OCI-M2 (cell line): ENCODE measurements around the gene SFRP5.

Experiments used
- DNase-seq: peaks from one replicate; lab custom pipeline; 2025; ENCODE audit not compliant: unreplicated experiment; lab: John Stamatoyannopoulos, UW

Gene SFRP5

GRCh38 chr10:97785731-97786130, 13.9 kb upstream of the SFRP5 start:
- DNase-seq = no peak

GRCh38 chr10:97785231-97785630, 13.4 kb upstream of the SFRP5 start:
- no peak for DNase-seq

DNA sequence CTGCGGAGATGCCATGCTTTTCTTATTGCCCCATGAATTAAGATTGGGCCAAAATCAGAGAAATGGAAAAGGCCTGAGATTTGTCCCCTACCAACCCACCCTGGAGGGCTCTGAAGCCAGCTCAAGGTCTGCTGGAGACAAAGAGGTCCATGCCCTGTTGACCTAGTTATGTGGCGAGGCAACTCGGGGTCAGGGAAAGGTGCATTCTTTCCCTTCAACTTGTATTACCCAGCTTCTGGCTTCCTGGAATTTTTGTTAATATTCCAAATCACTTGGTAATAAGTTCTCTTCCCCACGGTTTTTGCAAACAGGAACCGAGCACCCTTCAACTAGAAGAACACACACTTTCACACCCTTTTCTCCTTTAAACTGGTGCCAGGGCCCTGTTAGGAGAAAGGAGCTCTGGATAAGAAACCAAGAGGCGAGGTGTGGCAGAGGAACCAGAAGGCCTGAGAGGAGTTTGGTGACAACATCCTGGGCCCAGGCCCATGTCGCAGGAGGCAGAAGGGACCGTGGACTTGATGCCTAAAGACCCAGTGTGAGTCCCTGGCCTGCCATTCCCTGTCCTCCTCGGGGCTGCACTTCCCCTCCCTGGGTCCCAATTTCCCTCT, 12.5 kb upstream of the SFRP5 start:
- DNase-seq = no peak

GRCh38 chr10:97782455-97783228, 10.8 kb upstream of the SFRP5 start:
- DNase-seq = no peak

GRCh38 chr10:97781618-97782331, 10.0 kb upstream of the SFRP5 start:
- no peak for DNase-seq

- no peak for DNase-seq
Observed at GRCh38 chr10:97780841-97781617, 9.2 kb upstream of the SFRP5 start.

- DNase-seq = no peak
Observed at GRCh38 chr10:97779975-97780374, 8.2 kb upstream of the SFRP5 start.

DNA sequence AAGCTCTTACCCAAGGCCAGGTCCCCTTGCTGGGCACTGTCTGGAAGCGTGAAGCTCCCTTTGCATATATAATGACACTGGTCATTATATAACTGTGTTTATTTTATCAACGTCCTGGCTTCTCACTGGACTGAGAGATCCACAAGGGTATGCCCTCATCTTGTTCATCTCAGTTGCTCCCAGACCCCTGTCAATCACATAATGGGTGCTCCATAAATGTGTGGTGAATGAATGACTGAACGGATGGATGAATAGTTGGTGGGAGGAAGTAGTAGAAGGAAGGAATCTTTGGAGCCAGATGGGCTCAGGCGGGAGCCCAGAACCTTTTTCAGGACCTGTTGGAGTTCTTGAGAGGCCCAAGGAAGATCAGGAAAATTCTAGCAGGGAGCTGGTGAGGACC, 7.7 kb upstream of the SFRP5 start:
- DNase-seq = no peak

- DNase-seq = no peak
Observed at GRCh38 chr10:97778452-97779302, 6.9 kb upstream of the SFRP5 start.

DNA sequence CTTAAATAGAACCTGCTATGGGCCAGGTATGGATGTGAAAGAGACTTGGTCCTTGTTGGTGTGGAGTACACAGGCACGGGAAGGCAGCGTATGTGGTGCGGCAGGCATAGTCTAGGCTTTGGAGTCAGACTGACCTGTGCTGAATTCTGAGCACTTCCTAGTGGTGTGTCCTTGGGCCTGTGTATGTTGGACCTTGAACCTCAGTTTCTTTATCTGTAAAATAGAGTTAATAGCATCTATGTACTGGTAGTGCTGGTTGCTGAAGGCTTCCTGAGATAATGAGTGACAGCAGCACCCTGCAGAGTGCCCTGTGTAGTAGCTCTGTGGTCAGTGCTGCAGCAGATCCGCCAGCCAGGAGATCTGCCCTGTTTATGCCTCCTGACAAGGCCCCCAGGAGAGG, 5.3 kb upstream of the SFRP5 start:
- DNase-seq = no peak

- DNase-seq = no peak
Observed at GRCh38 chr10:97774811-97775294, 3.1 kb upstream of the SFRP5 start.

DNA sequence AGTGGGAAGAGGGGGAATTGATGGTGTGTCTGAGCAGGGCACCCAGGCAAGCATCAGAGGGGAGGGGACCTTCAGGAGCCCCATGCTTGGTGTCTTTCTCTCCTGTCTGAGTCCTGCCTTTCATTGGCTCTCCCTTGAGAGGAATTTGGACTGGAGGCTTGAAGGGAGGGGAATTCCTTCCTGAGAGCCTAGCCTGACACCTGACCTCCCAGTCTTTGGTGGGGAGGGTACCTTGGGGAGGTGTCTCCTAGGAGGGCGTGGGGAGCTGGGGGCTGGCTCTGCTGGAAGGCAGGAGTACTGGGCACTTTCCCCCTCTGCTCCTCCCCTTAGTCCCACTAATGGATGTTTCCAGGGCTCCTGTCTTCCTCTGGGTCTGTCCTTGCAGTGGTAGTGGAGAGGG, 1.3 kb upstream of the SFRP5 start:
- no peak for DNase-seq

GRCh38 chr10:97771055-97771891, 526 bp downstream of the SFRP5 start:
- DNase-seq = no peak

- DNase-seq = no peak
Observed at GRCh38 chr10:97770255-97770654, 1.5 kb downstream of the SFRP5 start.

- no peak for DNase-seq
Observed at GRCh38 chr10:97768322-97769315, 3.2 kb downstream of the SFRP5 start.

DNA sequence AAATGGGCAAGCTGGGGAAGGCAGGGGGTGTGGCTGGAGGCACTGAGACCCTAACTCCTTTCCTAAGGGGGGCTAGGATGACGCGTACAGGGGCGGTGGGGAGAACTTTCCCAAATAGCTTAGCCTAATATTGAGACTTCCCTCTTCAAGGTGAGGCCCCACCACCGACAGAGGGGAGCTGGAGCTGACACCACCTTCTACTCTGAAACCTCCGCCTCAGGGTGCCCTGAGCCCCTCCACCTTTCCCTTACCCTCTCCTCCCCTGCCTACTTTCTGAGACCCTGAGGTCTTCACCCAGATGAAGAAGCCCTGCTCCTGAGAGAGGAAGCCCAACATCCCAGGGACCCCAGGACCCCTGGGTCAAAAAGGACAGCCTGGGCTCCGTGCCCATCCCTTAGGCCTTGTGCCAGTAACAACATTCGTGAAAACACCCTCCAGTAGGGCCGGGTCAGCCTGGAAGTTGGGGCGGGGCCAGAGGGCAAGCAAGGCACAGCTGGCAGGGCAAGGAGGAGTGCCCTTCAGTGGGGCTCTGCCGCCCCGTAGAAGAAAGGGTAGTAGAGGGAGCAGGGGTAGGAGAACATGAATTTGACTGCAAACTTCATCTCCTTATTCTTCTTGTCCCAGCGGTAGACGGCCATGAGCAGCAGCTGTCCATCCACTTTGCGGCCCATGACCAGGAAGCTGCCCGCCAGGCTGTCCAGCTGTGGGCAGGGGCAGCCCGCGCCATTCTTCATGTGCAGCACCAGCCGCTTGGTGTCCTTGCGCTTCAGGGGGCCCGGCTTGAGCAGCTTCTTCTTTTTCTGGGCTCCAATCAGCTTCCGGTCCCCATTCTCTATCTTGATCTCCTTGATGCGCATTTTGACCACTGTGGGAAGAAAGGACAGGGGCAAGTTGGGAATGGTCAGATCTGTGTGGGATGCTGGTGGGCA, 4.5 kb downstream of the SFRP5 start:
- DNase-seq = no peak

DNA sequence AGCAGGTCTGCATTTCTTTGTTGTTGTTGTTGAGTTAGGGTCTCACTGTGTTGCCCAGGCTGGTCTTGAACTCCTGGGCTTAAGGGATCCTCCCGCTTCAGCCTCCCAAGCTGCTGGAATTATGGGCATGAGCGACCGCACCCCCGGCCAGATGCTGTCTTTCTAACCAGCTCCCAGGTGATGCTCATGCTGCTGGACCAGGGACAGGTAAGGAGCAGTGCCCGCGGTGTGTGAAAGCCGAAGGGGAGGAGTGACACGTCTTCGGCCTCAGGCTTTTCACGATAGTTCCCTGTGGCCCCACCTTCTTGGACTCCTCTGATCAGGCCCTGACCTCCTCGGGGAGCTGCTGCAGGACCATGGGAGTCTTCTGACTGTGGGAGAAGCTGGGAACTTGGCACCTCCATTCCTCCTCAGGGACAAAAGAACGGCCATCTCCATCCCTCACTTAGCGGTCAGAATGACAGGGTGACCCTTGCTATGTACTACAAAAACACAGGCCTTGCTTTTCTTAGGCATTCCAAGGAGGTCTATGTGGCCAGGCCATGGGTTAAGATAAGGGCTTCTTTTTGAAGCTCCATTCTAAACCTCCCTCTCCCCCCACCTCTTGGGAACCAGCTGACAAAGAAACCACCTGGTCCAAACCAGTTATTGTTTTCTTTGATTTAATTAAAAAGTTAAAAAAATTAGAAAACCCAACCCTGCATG, 5.5 kb downstream of the SFRP5 start:
- no peak for DNase-seq
